Hepatocyte (in vitro differentiated cells): ENCODE results near the gene ATP5PF.
"Not testable (repeated sequence)": the region's sequence is repeated elsewhere in the genome, so short reads cannot be mapped to it uniquely, and the experiment has no call there.

Experiments
- CTCF ChIP-seq: fragments of 200-600 bp; sonication (generic); IDR thresholded peaks from 2 replicates; pipeline ENCODE4 v1.5.1; 2016; ENCODE audit warnings: antibody characterized with exemption, mild to moderate bottlenecking; ENCODE audit not compliant: poor library complexity
- EZH2 ChIP-seq: fragments of 200-600 bp; sonication (generic); IDR thresholded peaks from 2 replicates; pipeline ENCODE4 v1.6.1; 2016; ENCODE audit warnings: antibody characterized with exemption, mild to moderate bottlenecking, borderline replicate concordance
- EZH2phosphoT487 ChIP-seq: fragments of 200-600 bp; sonication (generic); IDR thresholded peaks from one replicate; pipeline ENCODE4 v1.6.1; 2018; ENCODE audit warnings: antibody characterized with exemption, mild to moderate bottlenecking, low read depth, moderate library complexity; ENCODE audit not compliant: unreplicated experiment, severe bottlenecking

GRCh38 chr21:25778126-25778875 is 43.6 kb upstream of the ATP5PF start:
- TF ChIP-seq CTCF, EZH2, EZH2phosphoT487: not testable (repeated sequence)
